Body of pancreas (tissue), 4 donors: Measurements from ENCODE around the gene UBE2Q1. TPM values are rescaled to one million over a fixed set of nuclear protein-coding genes. Genes with fewer than 3 reads are reported as not detected.

Experiments
- ATAC-seq: fragments of 150-250 bp; one replicate; pipeline ENCODE4 v1.9.1; 2016
- DNase-seq, 4 donors: peaks; one replicate each; pipeline ENCODE4 v3.0.0-alpha.2; 2019
- H3K27ac ChIP-seq, 4 donors: fragments of 200-600 bp; sonication (generic); 1 replicate in 3 of 4; 2 replicates in 1 of 4; pipeline versions ENCODE4 v1.5.1 to v1.6.1; 2016 to 2019; ENCODE audit warnings: mild to moderate bottlenecking in 1 of 4, mixed read lengths in 1 of 4, moderate library complexity in 1 of 4
- H3K27me3 ChIP-seq, 2 donors: fragments of 200-600 bp; sonication (generic); one replicate each; pipeline ENCODE4 v1.6.0; 2016; ENCODE audit warnings: mild to moderate bottlenecking in 1 of 2
- H3K36me3 ChIP-seq, 2 donors: fragments of 200-600 bp; sonication (generic); replicated peaks in 1 of 2; 2 replicates each; pipeline ENCODE4 v1.5.1; 2016; ENCODE audit warnings: low read depth in 2 of 2; ENCODE audit not compliant: insufficient read depth in 1 of 2
- H3K4me1 ChIP-seq: fragments of 200-600 bp; sonication (generic); one replicate; pipeline ENCODE4 v1.6.0; 2016
- H3K4me3 ChIP-seq, 2 donors: fragments of 200-600 bp; sonication (generic); 1 replicate in 1 of 2; 2 replicates in 1 of 2; pipeline ENCODE4 v1.5.1; 2016 to 2019
- H3K9me3 ChIP-seq, 3 donors: fragments of 200-600 bp; sonication (generic); 1 replicate in 2 of 3; 2 replicates in 1 of 3; pipeline ENCODE4 v1.5.1; 2016
- POLR2A ChIP-seq, 3 donors: fragments of 450-650 bp; IDR thresholded peaks; one replicate each; pipeline ENCODE4 v1.6.1; 2016; ENCODE audit warnings: antibody characterized with exemption in 3 of 3, mild to moderate bottlenecking in 2 of 3
- WGBS, 2 donors: methylation state at CpG; one replicate each; pipeline ENCODE4 v1.1.5; 2017; 5-methylcytosine and 5-hydroxymethylcytosine counted together
- intact Hi-C: fragments of 100-400 bp; cut with DNase I; formaldehyde crosslinking; loops from one replicate; pipeline ENCODE4 v1.15.1; 2023
- total RNA-seq, 2 donors: library from RNA; depleted of rRNA; stranded (reverse); fragments of >200 nt; gene quantifications; one replicate each; pipeline ENCODE4 v1.1.0, GENCODE V29; 2016
- TF ChIP-seq, protein P1 (sequence below), 7 experiments: fragments of 450-650 bp in 4 of 7; fragments of 200-600 bp in 3 of 7; sonication (generic) in 3 of 7; IDR thresholded peaks; one replicate each; pipeline ENCODE4 v1.5.1; 2016 to 2019; ENCODE audit warnings: antibody characterized with exemption in 7 of 7

The UBE2Q1 gene
- total RNA-seq, 2 donors from 2014 or later, result 19.8 to 25.7 TPM

GRCh38 chr1:154572468-154573167 lies 14.2 kb upstream of the UBE2Q1 start:
- WGBS, 2 donors, result 71 to 86% methylated on average over 3 to 10 of the region's 10 CpGs
- H3K9me3 ChIP-seq, result no peaks in the 10 kb centered on the region
- TF ChIP-seq, protein P1, sequence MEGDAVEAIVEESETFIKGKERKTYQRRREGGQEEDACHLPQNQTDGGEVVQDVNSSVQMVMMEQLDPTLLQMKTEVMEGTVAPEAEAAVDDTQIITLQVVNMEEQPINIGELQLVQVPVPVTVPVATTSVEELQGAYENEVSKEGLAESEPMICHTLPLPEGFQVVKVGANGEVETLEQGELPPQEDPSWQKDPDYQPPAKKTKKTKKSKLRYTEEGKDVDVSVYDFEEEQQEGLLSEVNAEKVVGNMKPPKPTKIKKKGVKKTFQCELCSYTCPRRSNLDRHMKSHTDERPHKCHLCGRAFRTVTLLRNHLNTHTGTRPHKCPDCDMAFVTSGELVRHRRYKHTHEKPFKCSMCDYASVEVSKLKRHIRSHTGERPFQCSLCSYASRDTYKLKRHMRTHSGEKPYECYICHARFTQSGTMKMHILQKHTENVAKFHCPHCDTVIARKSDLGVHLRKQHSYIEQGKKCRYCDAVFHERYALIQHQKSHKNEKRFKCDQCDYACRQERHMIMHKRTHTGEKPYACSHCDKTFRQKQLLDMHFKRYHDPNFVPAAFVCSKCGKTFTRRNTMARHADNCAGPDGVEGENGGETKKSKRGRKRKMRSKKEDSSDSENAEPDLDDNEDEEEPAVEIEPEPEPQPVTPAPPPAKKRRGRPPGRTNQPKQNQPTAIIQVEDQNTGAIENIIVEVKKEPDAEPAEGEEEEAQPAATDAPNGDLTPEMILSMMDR (IDR thresholded peaks at IDR 0.05), result no peak
- no peak for TF ChIP-seq POLR2A (IDR thresholded peaks at IDR 0.05)
- no peak overlapping the region for H3K27ac ChIP-seq
- peaks cover 7% of the 10 kb centered on the region for H3K4me1 ChIP-seq
- no peaks in the 10 kb centered on the region for H3K36me3 ChIP-seq
- DNase-seq, result no peak
- H3K4me3 ChIP-seq, result no peak overlapping the region
- H3K27me3 ChIP-seq, result no peaks in the 10 kb centered on the region
- no peak for ATAC-seq
- intact Hi-C loops, result no loop called here

- 87 to 95% methylated on average over 16 to 23 of the region's 29 CpGs for WGBS, 2 donors
- DNase-seq (no peak), ATAC-seq (no peak)
- intact Hi-C loops, result no loop called here
- no peak overlapping the region for H3K27ac ChIP-seq
- no peaks in the 10 kb centered on the region for H3K36me3 ChIP-seq
- H3K4me1 ChIP-seq, result peaks cover 11% of the 10 kb centered on the region
- no peak overlapping the region for H3K4me3 ChIP-seq
- TF ChIP-seq POLR2A (IDR thresholded peaks at IDR 0.05), result no peak
- TF ChIP-seq, protein P1 (IDR thresholded peaks at IDR 0.05), result no peak
- H3K27me3 ChIP-seq, result peaks cover 0 to 3% of the 10 kb centered on the region in 2 donors
- H3K9me3 ChIP-seq, result no peaks in the 10 kb centered on the region
Measured at GRCh38 chr1:154571964-154572288, 13.5 kb upstream of the UBE2Q1 start.

DNA sequence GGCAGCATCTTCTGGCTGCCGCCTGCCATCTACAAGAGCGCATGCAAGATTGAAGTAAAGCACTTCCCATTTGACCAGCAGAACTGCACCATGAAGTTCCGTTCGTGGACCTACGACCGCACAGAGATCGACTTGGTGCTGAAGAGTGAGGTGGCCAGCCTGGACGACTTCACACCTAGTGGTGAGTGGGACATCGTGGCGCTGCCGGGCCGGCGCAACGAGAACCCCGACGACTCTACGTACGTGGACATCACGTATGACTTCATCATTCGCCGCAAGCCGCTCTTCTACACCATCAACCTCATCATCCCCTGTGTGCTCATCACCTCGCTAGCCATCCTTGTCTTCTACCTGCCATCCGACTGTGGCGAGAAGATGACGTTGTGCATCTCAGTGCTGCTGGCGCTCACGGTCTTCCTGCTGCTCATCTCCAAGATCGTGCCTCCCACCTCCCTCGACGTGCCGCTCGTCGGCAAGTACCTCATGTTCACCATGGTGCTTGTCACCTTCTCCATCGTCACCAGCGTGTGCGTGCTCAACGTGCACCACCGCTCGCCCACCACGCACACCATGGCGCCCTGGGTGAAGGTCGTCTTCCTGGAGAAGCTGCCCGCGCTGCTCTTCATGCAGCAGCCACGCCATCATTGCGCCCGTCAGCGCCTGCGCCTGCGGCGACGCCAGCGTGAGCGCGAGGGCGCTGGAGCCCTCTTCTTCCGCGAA lies 12.9 kb upstream of the UBE2Q1 start:
- TF ChIP-seq, protein P1 (IDR thresholded peaks at IDR 0.05), result no peak
- no peak for TF ChIP-seq POLR2A (IDR thresholded peaks at IDR 0.05)
- Histone ChIP-seq H3K9me3 (no peaks in the 10 kb centered on the region), H3K27me3 (peaks cover 0 to 4% of the 10 kb centered on the region in 2 donors), H3K27ac (no peak overlapping the region), H3K4me1 (peaks cover 11% of the 10 kb centered on the region), H3K4me3 (no peak overlapping the region), H3K36me3 (no peaks in the 10 kb centered on the region)
- DNase-seq (no peak), ATAC-seq (no peak)
- intact Hi-C loops, result no loop called here
- 94% methylated on average over 42 to 51 of the region's 59 CpGs for WGBS, 2 donors

GRCh38 chr1:154568157-154568815 lies 9.8 kb upstream of the UBE2Q1 start:
- Histone ChIP-seq H3K9me3 (no peaks in the 10 kb centered on the region), H3K27ac (peak overlapping the region in 1 of 4 donors; percentile 10), H3K4me3 (no peak overlapping the region), H3K4me1 (peaks cover 11% of the 10 kb centered on the region), H3K27me3 (peaks cover 0 to 4% of the 10 kb centered on the region in 2 donors), H3K36me3 (no peaks in the 10 kb centered on the region)
- WGBS, 2 donors, result 33 to 37% methylated on average over 14 to 17 of the region's 17 CpGs
- TF ChIP-seq POLR2A (IDR thresholded peaks at IDR 0.05), result no peak
- TF ChIP-seq, protein P1 (IDR thresholded peaks at IDR 0.05), result no peak
- intact Hi-C loops, result loop anchor here (10.0 kb wide), 1 partner anchor 317 kb away; no protein-coding TSS in a partner anchor
- DNase-seq (no peak), ATAC-seq (no peak)
